Measurements from ENCODE around the gene NR4A1.

NR4A1 gene

GRCh38 chr12:52006726-52007157 lies 44.5 kb upstream of the NR4A1 start, which contains the start of gene TAMALIN:
Gene TAMALIN, plus strand, starts transcription at chr12:52006946. Its CDS starts 74 bp downstream, at chr12:52007020.
- no peak within 1 kb of the TSS for H3K4me2 ChIP-seq (ENCODE audit: low read depth, low read length, poor library complexity, severe bottlenecking)
- no peaks in the 10 kb centered on the region for H3K36me3 ChIP-seq (ENCODE audit: low read length)
- H3K9me3 ChIP-seq (ENCODE audit: insufficient read depth, low read length) = no peaks in the 10 kb centered on the region
- no peaks in the 10 kb centered on the region for H3K9me2 ChIP-seq (replicated peaks; ENCODE audit: insufficient read depth, low read length)
- no peaks in the 10 kb centered on the region for H3K27me3 ChIP-seq (ENCODE audit: low read length)
- no peak within 1 kb of the TSS for H3K4me3 ChIP-seq (ENCODE audit: insufficient read depth, low read length, poor library complexity, severe bottlenecking)
- H3K79me2 ChIP-seq (ENCODE audit: insufficient read depth, low read length) = no peaks in the 10 kb centered on the region
- H4K20me1 ChIP-seq (ENCODE audit: low read depth, low read length) = no peaks in the 10 kb centered on the region
- no peak within 1 kb of the TSS for H3K9ac ChIP-seq (ENCODE audit: low read length)
- no peaks in the 10 kb centered on the region for H3F3A ChIP-seq (ENCODE audit: insufficient read depth)
- H2AFZ ChIP-seq (ENCODE audit: low read depth, low read length, severe bottlenecking) = no peak within 1 kb of the TSS
- no peak within 1 kb of the TSS for H3K27ac ChIP-seq (ENCODE audit: low read depth, low read length)
- TF ChIP-seq EZH2phosphoT487 (conservative IDR thresholded peaks at IDR 0.05; ENCODE audit: low read length) (no peak), CTCF (IDR thresholded peaks at IDR 0.05; ENCODE audit: insufficient read depth, low read length, poor library complexity, severe bottlenecking) (no peak)

DNA sequence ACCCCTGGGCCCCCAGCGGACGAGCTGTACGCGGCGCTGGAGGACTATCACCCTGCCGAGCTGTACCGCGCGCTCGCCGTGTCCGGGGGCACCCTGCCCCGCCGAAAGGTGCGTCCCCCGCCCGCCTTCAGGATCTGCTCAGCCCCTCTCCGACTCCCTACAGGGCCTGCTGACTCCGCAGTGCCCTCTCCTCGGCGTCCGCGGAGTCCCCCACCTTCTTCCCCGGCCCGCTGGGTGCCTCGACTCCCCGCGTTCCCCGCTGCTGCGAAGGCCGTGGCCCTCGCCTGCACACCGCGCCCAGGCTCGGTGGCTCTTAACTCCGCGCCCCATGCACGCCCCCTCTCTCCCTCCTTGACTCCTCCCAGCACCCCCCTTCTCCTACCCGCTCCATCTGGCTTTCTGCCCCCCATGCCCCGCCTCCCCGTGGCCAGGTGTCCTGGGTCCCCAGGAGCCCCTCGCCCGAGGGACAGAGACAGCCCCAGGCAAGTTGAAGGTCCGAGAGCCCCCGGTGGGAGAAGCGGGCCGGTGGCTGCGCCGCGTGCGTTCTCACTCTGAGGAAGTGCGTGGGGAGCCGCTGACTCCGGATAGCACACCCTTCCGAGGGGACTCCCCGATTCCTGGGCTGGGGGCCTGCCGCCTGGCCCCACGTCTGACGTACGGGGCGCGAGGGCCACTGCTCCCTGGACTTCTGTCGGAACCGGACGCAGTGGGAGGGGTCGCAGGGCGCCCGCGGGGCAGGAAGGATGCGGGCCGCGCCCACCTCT lies 43.9 kb upstream of the NR4A1 start:
- no peaks in the 10 kb centered on the region for H3K9me3 ChIP-seq (ENCODE audit: insufficient read depth, low read length)
- H3K27me3 ChIP-seq (ENCODE audit: low read length) = no peaks in the 10 kb centered on the region
- H3K9ac ChIP-seq (ENCODE audit: low read length) = no peak overlapping the region
- no peaks in the 10 kb centered on the region for H3K9me2 ChIP-seq (replicated peaks; ENCODE audit: insufficient read depth, low read length)
- no peak overlapping the region for H3K27ac ChIP-seq (ENCODE audit: low read depth, low read length)
- H3K4me2 ChIP-seq (ENCODE audit: low read depth, low read length, poor library complexity, severe bottlenecking) = no peak overlapping the region
- no peak overlapping the region for H2AFZ ChIP-seq (ENCODE audit: low read depth, low read length, severe bottlenecking)
- H3F3A ChIP-seq (ENCODE audit: insufficient read depth) = no peaks in the 10 kb centered on the region
- H3K4me3 ChIP-seq (ENCODE audit: insufficient read depth, low read length, poor library complexity, severe bottlenecking) = no peak overlapping the region
- no peaks in the 10 kb centered on the region for H3K79me2 ChIP-seq (ENCODE audit: insufficient read depth, low read length)
- H3K36me3 ChIP-seq (ENCODE audit: low read length) = no peaks in the 10 kb centered on the region
- no peaks in the 10 kb centered on the region for H4K20me1 ChIP-seq (ENCODE audit: low read depth, low read length)
- TF ChIP-seq EZH2phosphoT487 (conservative IDR thresholded peaks at IDR 0.05; ENCODE audit: low read length) (no peak), CTCF (IDR thresholded peaks at IDR 0.05; ENCODE audit: insufficient read depth, low read length, poor library complexity, severe bottlenecking) (no peak)

DNA sequence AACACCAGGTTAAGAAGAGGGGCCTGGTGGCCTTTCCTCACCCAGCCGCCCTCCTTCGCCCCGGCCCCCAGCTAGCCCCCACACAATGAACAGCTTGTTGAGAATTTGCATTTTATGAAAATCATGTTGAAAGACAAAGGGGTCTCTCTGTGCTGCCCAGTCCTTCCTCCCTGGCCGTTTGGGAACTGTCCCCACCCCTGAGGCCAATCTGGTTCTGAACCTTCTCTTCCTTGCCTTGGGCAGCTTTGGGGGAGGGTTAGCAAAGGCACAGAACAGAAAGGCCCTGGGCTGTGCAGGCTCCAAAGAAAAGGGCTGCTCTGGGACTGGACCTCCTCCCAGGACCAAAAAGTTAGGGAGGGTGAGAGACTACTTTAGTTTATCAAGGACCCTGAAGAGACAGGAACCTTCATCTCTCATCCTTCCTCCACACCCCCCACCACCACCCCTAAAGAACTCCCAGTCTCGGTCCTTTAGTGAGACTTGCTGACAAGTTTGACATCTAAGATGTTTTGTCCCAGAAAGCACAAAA lies 43.2 kb upstream of the NR4A1 start:
- Histone ChIP-seq H3K9ac (ENCODE audit: low read length) (no peak overlapping the region), H2AFZ (ENCODE audit: low read depth, low read length, severe bottlenecking) (no peak overlapping the region), H4K20me1 (ENCODE audit: low read depth, low read length) (no peaks in the 10 kb centered on the region), H3F3A (ENCODE audit: insufficient read depth) (no peaks in the 10 kb centered on the region), H3K27me3 (ENCODE audit: low read length) (no peaks in the 10 kb centered on the region), H3K9me2 (replicated peaks; ENCODE audit: insufficient read depth, low read length) (no peaks in the 10 kb centered on the region), H3K79me2 (ENCODE audit: insufficient read depth, low read length) (no peaks in the 10 kb centered on the region), H3K4me2 (ENCODE audit: low read depth, low read length, poor library complexity, severe bottlenecking) (no peak overlapping the region), H3K36me3 (ENCODE audit: low read length) (no peaks in the 10 kb centered on the region), H3K4me3 (ENCODE audit: insufficient read depth, low read length, poor library complexity, severe bottlenecking) (no peak overlapping the region), H3K9me3 (ENCODE audit: insufficient read depth, low read length) (no peaks in the 10 kb centered on the region), H3K27ac (ENCODE audit: low read depth, low read length) (no peak overlapping the region)
- TF ChIP-seq EZH2phosphoT487 (conservative IDR thresholded peaks at IDR 0.05; ENCODE audit: low read length) (no peak), CTCF (IDR thresholded peaks at IDR 0.05; ENCODE audit: insufficient read depth, low read length, poor library complexity, severe bottlenecking) (no peak)
